Endothelial cell of umbilical vein (primary cell): ENCODE measurements around the gene SULF2. TPM values are rescaled to one million over a fixed set of nuclear protein-coding genes. Genes with fewer than 3 reads are reported as not detected.

Experiments used
- BruUV-seq: library from RNA; stranded (reverse); fragments of 400-500 nt; replicated peaks from 2 replicates; lab custom pipeline; 2021; lab: Mats Ljungman, UMichigan
- CTCF ChIA-PET: fragments of 300-600, 350-600 bp; sonication (Branson Sonifier 250); formaldehyde crosslinking; loops from one replicate; lab custom pipeline; 2021; ENCODE audit warnings: antibody characterized with exemption, inconsistent platforms; lab: Charles Lee
- POLR2A ChIA-PET: fragments of 300-600, 350-600 bp; sonication (Branson Sonifier 250); formaldehyde crosslinking; loops from one replicate; lab custom pipeline; 2021; ENCODE audit warnings: antibody characterized with exemption, inconsistent platforms; lab: Charles Lee
- DNase-seq: peaks from one replicate; pipeline ENCODE4 v3.0.0-alpha.2; 2011; ENCODE audit warnings: low read depth, low spot score
- FAIRE-seq: peaks from 2 replicates; lab custom pipeline; 2011; peaks lifted over from hg19 to GRCh38; lab: Jason Lieb, UNC
- H2AFZ ChIP-seq: 2 replicates; pipeline ENCODE4 v1.6.0; 2012; ENCODE audit warnings: low read depth, low read length, control low read depth, inconsistent platforms
- H3K27ac ChIP-seq: 2 replicates; pipeline ENCODE4 v1.5.1; 2011; ENCODE audit warnings: low read depth, mild to moderate bottlenecking, control low read depth, low read length, moderate library complexity; ENCODE audit not compliant: insufficient read depth
- H3K27me3 ChIP-seq, 2 experiments: 2 replicates each; pipeline versions ENCODE4 v1.6.0 to v1.6.1; 2011; ENCODE audit warnings: low read length in 2 of 2, mixed read lengths in 1 of 2; ENCODE audit not compliant: control insufficient read depth in 2 of 2, insufficient read depth in 2 of 2
- H3K36me3 ChIP-seq, 2 experiments: 2 replicates in 1 of 2; 3 replicates in 1 of 2; pipeline ENCODE4 v1.5.1; 2011; ENCODE audit warnings: low read length in 2 of 2, mild to moderate bottlenecking in 1 of 2, moderate library complexity in 1 of 2; ENCODE audit not compliant: control insufficient read depth in 2 of 2, insufficient read depth in 2 of 2; ENCODE audit errors: extremely low read depth in 1 of 2
- H3K4me1 ChIP-seq: 3 replicates; pipeline ENCODE4 v1.5.1; 2011; ENCODE audit warnings: mild to moderate bottlenecking, low read length; ENCODE audit not compliant: control insufficient read depth, insufficient read depth; ENCODE audit errors: extremely low read depth
- H3K4me2 ChIP-seq: 2 replicates; pipeline ENCODE4 v1.6.1; 2011; ENCODE audit warnings: low read length, control low read depth, mixed read lengths; ENCODE audit not compliant: insufficient read depth
- H3K4me3 ChIP-seq, 3 experiments: fragments of 200-600 bp in 1 of 3; sonication (generic), shearing (Covaris generic) in 1 of 3; replicated peaks in 1 of 3; 2 replicates each; pipeline ENCODE4 v1.5.1; 2011 to 2016; ENCODE audit warnings: control low read depth in 3 of 3, low read length in 3 of 3, mild to moderate bottlenecking in 2 of 3, inconsistent platforms in 1 of 3, low read depth in 1 of 3, moderate library complexity in 1 of 3; ENCODE audit not compliant: insufficient read depth in 1 of 3
- H3K79me2 ChIP-seq: 2 replicates; pipeline ENCODE4 v1.6.0; 2012; ENCODE audit warnings: low read length, inconsistent platforms; ENCODE audit not compliant: control insufficient read depth, insufficient read depth
- H3K9ac ChIP-seq: replicated peaks from 2 replicates; pipeline ENCODE3; 2011; ENCODE audit warnings: low read length, control low read depth; ENCODE audit not compliant: insufficient read depth; ENCODE audit errors: extremely low read depth
- H3K9me1 ChIP-seq: replicated peaks from 3 replicates; pipeline ENCODE4 v1.6.0; 2011; ENCODE audit warnings: mild to moderate bottlenecking, low read length; ENCODE audit not compliant: control insufficient read depth, insufficient read depth; ENCODE audit errors: extremely low read depth
- H3K9me3 ChIP-seq: replicated peaks from 2 replicates; pipeline ENCODE4 v1.5.1; 2012; ENCODE audit warnings: low read length, inconsistent platforms; ENCODE audit not compliant: control insufficient read depth, insufficient read depth
- H4K20me1 ChIP-seq: replicated peaks from 2 replicates; pipeline ENCODE3; 2011; ENCODE audit warnings: mild to moderate bottlenecking, low read length; ENCODE audit not compliant: control insufficient read depth, insufficient read depth; ENCODE audit errors: extremely low read depth
- EZH2 ChIP-seq: IDR thresholded peaks from 2 replicates; pipeline ENCODE4 v1.6.1; 2012; ENCODE audit warnings: borderline replicate concordance, low read depth, mild to moderate bottlenecking, moderate library complexity, low read length, inconsistent platforms; ENCODE audit not compliant: severe bottlenecking
- FOS ChIP-seq: IDR thresholded peaks from 2 replicates; pipeline ENCODE4 v1.6.1; 2011; ENCODE audit warnings: mild to moderate bottlenecking, low read length, moderate library complexity, borderline replicate concordance; ENCODE audit not compliant: insufficient read depth
- GATA2 ChIP-seq: IDR thresholded peaks from 2 replicates; pipeline ENCODE4 v1.7.0; 2011; ENCODE audit warnings: low read depth, mild to moderate bottlenecking, moderate library complexity, mixed read lengths, low read length; ENCODE audit not compliant: insufficient read length, insufficient read depth
- JUN ChIP-seq: IDR thresholded peaks from 2 replicates; pipeline ENCODE4 v1.6.1; 2011; ENCODE audit warnings: borderline replicate concordance, low read depth; ENCODE audit not compliant: insufficient read length, insufficient read depth
- MYC ChIP-seq: IDR thresholded peaks from one replicate; pipeline ENCODE4 v1.6.1; 2011; ENCODE audit warnings: mild to moderate bottlenecking, low read depth, low read length
- POLR2A ChIP-seq: IDR thresholded peaks from 2 replicates; pipeline ENCODE4 v1.6.1; 2012; ENCODE audit warnings: low read depth, mild to moderate bottlenecking, control low read depth, low read length
- POLR2AphosphoS5 ChIP-seq: IDR thresholded peaks from 2 replicates; pipeline ENCODE4 v1.6.1; 2012; ENCODE audit warnings: low read depth, mild to moderate bottlenecking, control low read depth, low read length, moderate library complexity; ENCODE audit not compliant: insufficient read depth
- dilution Hi-C: fragments of 300-500 bp; cut with MboI; formaldehyde crosslinking; loops from one replicate; pipeline ENCODE4 v1.15.0; 2019; ENCODE audit warnings: low sequenced_read_pairs; ENCODE audit not compliant: extremely low pct_ligation_motif_present
- intact Hi-C: fragments of 100-400 bp; cut with micrococcal nuclease; formaldehyde crosslinking; loops from one replicate; pipeline ENCODE4 v1.10.0; 2022
- polyA plus RNA-seq, 4 experiments: library from polyadenylated mRNA; depleted of rRNA in 3 of 4; stranded (reverse) in 3 of 4; unstranded in 1 of 4; fragments of >200 nt; gene quantifications; 2 replicates each; pipeline versions ENCODE4 v1.2.1 to v1.2.3, GENCODE V29; 2011 to 2012; ENCODE audit warnings: missing spikeins in 1 of 4
- total RNA-seq: library from RNA; stranded (reverse); gene quantifications from 2 replicates; pipeline ENCODE4 v1.2.3, GENCODE V29; 2021
- TF ChIP-seq, protein P1 (sequence below): IDR thresholded peaks from 2 replicates; pipeline ENCODE4 v1.6.1; 2011; ENCODE audit not compliant: insufficient read depth, insufficient read length
- TF ChIP-seq, protein P2 (sequence below), 2 donors: IDR thresholded peaks; 1 replicate in 1 of 2; 2 replicates in 1 of 2; pipeline ENCODE4 v1.5.1; 2011; ENCODE audit warnings: low read length in 2 of 2, mild to moderate bottlenecking in 2 of 2, moderate library complexity in 2 of 2, control low read depth in 1 of 2, inconsistent platforms in 1 of 2, low read depth in 1 of 2; ENCODE audit not compliant: insufficient read depth in 1 of 2; ENCODE audit errors: extremely low read depth in 1 of 2

The SULF2 gene
- total and polyA plus RNA-seq, 2 donors (not counting 3 experiments of a cell fraction or from before 2014, with no cell fraction given): 58.5 to 160 TPM

- H3K36me3 ChIP-seq: no peaks in the 10 kb centered on the region
- no peak overlapping the region for H3K9ac ChIP-seq
- H3K9me1 ChIP-seq: no peaks in the 10 kb centered on the region
- no peak overlapping the region for H3K4me3 ChIP-seq
- BruUV-seq: no TSS peak
- no peak overlapping the region for H3K4me2 ChIP-seq
- H4K20me1 ChIP-seq: no peaks in the 10 kb centered on the region
- FAIRE-seq: no peak
- CTCF ChIA-PET: no interaction called here
- DNase-seq: no peak
- peaks cover 2 to 13% of the 10 kb centered on the region in 2 experiments for H3K27me3 ChIP-seq
- dilution Hi-C loops: no loop called here
- H3K27ac ChIP-seq: no peak overlapping the region
- TF ChIP-seq GATA2 (no peak), JUN (no peak), MYC (no peak), EZH2 (no peak), FOS (no peak), POLR2A (no peak), POLR2AphosphoS5 (no peak)
- TF ChIP-seq, protein P1, sequence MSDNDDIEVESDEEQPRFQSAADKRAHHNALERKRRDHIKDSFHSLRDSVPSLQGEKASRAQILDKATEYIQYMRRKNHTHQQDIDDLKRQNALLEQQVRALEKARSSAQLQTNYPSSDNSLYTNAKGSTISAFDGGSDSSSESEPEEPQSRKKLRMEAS: no peak
- TF ChIP-seq, protein P2, sequence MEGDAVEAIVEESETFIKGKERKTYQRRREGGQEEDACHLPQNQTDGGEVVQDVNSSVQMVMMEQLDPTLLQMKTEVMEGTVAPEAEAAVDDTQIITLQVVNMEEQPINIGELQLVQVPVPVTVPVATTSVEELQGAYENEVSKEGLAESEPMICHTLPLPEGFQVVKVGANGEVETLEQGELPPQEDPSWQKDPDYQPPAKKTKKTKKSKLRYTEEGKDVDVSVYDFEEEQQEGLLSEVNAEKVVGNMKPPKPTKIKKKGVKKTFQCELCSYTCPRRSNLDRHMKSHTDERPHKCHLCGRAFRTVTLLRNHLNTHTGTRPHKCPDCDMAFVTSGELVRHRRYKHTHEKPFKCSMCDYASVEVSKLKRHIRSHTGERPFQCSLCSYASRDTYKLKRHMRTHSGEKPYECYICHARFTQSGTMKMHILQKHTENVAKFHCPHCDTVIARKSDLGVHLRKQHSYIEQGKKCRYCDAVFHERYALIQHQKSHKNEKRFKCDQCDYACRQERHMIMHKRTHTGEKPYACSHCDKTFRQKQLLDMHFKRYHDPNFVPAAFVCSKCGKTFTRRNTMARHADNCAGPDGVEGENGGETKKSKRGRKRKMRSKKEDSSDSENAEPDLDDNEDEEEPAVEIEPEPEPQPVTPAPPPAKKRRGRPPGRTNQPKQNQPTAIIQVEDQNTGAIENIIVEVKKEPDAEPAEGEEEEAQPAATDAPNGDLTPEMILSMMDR (IDR thresholded peaks at IDR 0.05; ENCODE audit: extremely low read depth in 1 of 2, insufficient read depth in 1 of 2, low read depth in 1 of 2, low read length in 2 of 2): no peak
- no peaks in the 10 kb centered on the region for H3K9me3 ChIP-seq
- H3K79me2 ChIP-seq: no peaks in the 10 kb centered on the region
- peaks cover 8% of the 10 kb centered on the region for H3K4me1 ChIP-seq
- intact Hi-C loops: no loop called here
- POLR2A ChIA-PET: no interaction called here
- no peak overlapping the region for H2AFZ ChIP-seq
These were observed 25.6 kb upstream of the SULF2 start for GRCh38 chr20:47810721-47811347.
